LoVo (cell line): Measurements from ENCODE around the gene NAPG.
"Not testable (repeated sequence)": the region's sequence is repeated elsewhere in the genome, so short reads cannot be mapped to it uniquely, and the experiment has no call there.

Experiments used
- DNase-seq: peaks from one replicate; pipeline ENCODE4 v3.0.0-alpha.2; 2016; ENCODE audit warnings: low spot score

The NAPG gene

GRCh38 chr18:10579079-10579867, 53.4 kb downstream of the NAPG start:
- DNase-seq = no peak

- no peak for DNase-seq
These were observed 54.4 kb downstream of the NAPG start for GRCh38 chr18:10580215-10580614.

GRCh38 chr18:10585260-10585659, 59.4 kb downstream of the NAPG start:
- DNase-seq = no peak

GRCh38 chr18:10588975-10589374, 63.1 kb downstream of the NAPG start:
- peak; percentile 45 for DNase-seq

- DNase-seq = no peak
These were observed 64.6 kb downstream of the NAPG start for GRCh38 chr18:10590412-10590811.

GRCh38 chr18:10591896-10592295, 66.1 kb downstream of the NAPG start:
- no peak for DNase-seq

GRCh38 chr18:10593366-10594022, 67.7 kb downstream of the NAPG start:
- DNase-seq = not testable (repeated sequence)

GRCh38 chr18:10595917-10596316, 70.1 kb downstream of the NAPG start:
- DNase-seq = not testable (repeated sequence)

GRCh38 chr18:10597695-10598094, 71.9 kb downstream of the NAPG start:
- not testable (repeated sequence) for DNase-seq

GRCh38 chr18:10600701-10601100, 74.9 kb downstream of the NAPG start:
- not testable (repeated sequence) for DNase-seq
